IPS-15b (cell line): ENCODE results near the gene STX8.

Experiments
- H3K27me3 ChIP-seq: one replicate; pipeline ENCODE4 v1.6.1; 2013; ENCODE audit warnings: low read length; ENCODE audit not compliant: control insufficient read depth, insufficient read depth
- H3K36me3 ChIP-seq: one replicate; pipeline ENCODE4 v1.6.1; 2013; ENCODE audit warnings: low read length; ENCODE audit not compliant: control insufficient read depth, insufficient read depth
- H3K4me1 ChIP-seq: one replicate; pipeline ENCODE4 v1.6.1; 2013; ENCODE audit warnings: mild to moderate bottlenecking, low read length; ENCODE audit not compliant: control insufficient read depth, insufficient read depth
- H3K4me3 ChIP-seq: one replicate; pipeline ENCODE4 v1.5.1; 2013; ENCODE audit warnings: low read depth, low read length
- H3K9ac ChIP-seq: one replicate; pipeline ENCODE4 v1.6.1; 2013; ENCODE audit warnings: low read depth, mild to moderate bottlenecking, low read length
- H3K9me3 ChIP-seq: one replicate; pipeline ENCODE4 v1.6.1; 2013; ENCODE audit warnings: mild to moderate bottlenecking, low read length; ENCODE audit not compliant: control insufficient read depth, insufficient read depth

STX8 gene

GRCh38 chr17:9209347-9209746 is 366.3 kb downstream of the STX8 start:
- Histone ChIP-seq H3K4me3 (no peak overlapping the region), H3K9ac (no peak overlapping the region), H3K9me3 (no peaks in the 10 kb centered on the region), H3K27me3 (no peaks in the 10 kb centered on the region), H3K4me1 (no peaks in the 10 kb centered on the region), H3K36me3 (no peaks in the 10 kb centered on the region)

GRCh38 chr17:9208381-9209105 is 367.1 kb downstream of the STX8 start:
- H3K4me1 ChIP-seq, result no peaks in the 10 kb centered on the region
- H3K36me3 ChIP-seq, result no peaks in the 10 kb centered on the region
- no peaks in the 10 kb centered on the region for H3K9me3 ChIP-seq

GRCh38 chr17:9206741-9207332 is 368.8 kb downstream of the STX8 start:
- no peaks in the 10 kb centered on the region for H3K4me1 ChIP-seq
- H3K27me3 ChIP-seq, result no peaks in the 10 kb centered on the region
- no peak overlapping the region for H3K4me3 ChIP-seq
- no peak overlapping the region for H3K9ac ChIP-seq
- H3K36me3 ChIP-seq, result no peaks in the 10 kb centered on the region
- H3K9me3 ChIP-seq, result no peaks in the 10 kb centered on the region

More at GRCh38 chr17:9208381-9209105, 367.1 kb downstream of the STX8 start:
- no peak overlapping the region for H3K4me3 ChIP-seq
- no peaks in the 10 kb centered on the region for H3K27me3 ChIP-seq
- H3K9ac ChIP-seq, result no peak overlapping the region

DNA sequence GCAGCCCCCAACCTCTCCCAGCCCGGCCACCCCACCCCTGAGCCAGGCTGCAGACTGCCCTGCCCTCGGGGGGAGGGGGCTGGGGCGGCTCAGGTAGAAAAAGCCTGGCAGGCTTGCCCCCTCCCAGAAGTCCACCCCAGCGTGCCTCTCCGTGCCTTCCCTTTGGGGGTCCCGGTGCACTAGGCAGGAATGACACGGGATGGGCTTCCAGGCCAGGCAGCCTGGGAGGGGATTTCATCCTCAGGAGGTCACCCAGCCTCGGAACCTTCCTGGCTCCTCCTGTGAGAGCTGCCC is 369.3 kb downstream of the STX8 start:
- no peak overlapping the region for H3K4me3 ChIP-seq
- no peaks in the 10 kb centered on the region for H3K36me3 ChIP-seq
- no peak overlapping the region for H3K9ac ChIP-seq
- H3K9me3 ChIP-seq, result no peaks in the 10 kb centered on the region
- no peaks in the 10 kb centered on the region for H3K27me3 ChIP-seq
- H3K4me1 ChIP-seq, result no peaks in the 10 kb centered on the region

DNA sequence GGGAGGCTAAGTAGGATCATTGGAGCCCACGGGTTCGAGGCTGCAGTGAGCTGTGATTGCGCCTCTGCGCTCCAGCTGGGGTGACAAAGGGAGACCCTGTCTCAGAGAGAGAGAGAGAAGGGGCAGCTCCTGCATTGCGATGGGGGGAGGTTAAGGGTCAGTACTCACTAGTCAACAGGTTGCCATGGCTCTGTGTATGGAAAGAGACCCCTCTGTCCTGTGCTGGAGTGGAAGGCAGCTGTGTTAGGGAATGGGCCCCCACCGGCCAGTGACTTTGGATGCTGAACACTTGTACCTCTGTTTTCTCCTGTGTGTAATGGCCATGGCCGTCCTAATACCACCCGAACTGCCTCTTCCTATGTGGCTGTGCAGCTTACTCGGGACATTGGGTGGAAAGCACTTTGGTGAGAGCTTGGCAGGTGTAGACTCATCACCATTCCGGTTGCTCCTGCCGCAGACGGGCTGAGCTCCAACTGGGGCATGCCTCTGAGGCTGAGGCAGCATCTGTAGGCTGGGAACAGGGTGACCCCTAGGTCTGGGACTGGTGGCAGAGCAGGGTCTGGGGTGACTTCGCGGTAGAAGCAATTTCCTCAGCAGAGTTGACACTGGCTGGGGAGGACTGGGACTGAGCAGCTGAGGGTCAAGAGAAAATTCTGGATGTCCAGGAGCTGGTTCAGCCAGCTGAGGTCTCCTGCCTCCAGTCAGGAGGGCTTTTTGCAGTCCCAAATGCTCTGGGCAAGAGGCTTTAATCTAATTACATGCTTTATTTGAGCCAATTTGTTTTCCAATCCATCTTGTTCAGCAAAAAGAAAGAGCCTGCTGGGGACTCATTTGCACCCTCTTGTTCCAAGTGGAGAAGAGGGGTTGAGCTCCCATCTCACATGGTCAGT is 369.9 kb downstream of the STX8 start:
- Histone ChIP-seq H3K27me3 (no peaks in the 10 kb centered on the region), H3K36me3 (no peaks in the 10 kb centered on the region), H3K4me1 (no peaks in the 10 kb centered on the region), H3K4me3 (no peak overlapping the region), H3K9me3 (no peaks in the 10 kb centered on the region), H3K9ac (no peak overlapping the region)

GRCh38 chr17:9204637-9205329 is 370.8 kb downstream of the STX8 start:
- Histone ChIP-seq H3K27me3 (no peaks in the 10 kb centered on the region), H3K4me1 (no peaks in the 10 kb centered on the region), H3K4me3 (no peak overlapping the region), H3K9me3 (no peaks in the 10 kb centered on the region), H3K9ac (no peak overlapping the region), H3K36me3 (no peaks in the 10 kb centered on the region)

- H3K4me1 ChIP-seq, result no peaks in the 10 kb centered on the region
- no peak overlapping the region for H3K4me3 ChIP-seq
- H3K9ac ChIP-seq, result no peak overlapping the region
- no peaks in the 10 kb centered on the region for H3K27me3 ChIP-seq
- no peaks in the 10 kb centered on the region for H3K36me3 ChIP-seq
- H3K9me3 ChIP-seq, result no peaks in the 10 kb centered on the region
These were observed 371.7 kb downstream of the STX8 start for GRCh38 chr17:9203771-9204425.

DNA sequence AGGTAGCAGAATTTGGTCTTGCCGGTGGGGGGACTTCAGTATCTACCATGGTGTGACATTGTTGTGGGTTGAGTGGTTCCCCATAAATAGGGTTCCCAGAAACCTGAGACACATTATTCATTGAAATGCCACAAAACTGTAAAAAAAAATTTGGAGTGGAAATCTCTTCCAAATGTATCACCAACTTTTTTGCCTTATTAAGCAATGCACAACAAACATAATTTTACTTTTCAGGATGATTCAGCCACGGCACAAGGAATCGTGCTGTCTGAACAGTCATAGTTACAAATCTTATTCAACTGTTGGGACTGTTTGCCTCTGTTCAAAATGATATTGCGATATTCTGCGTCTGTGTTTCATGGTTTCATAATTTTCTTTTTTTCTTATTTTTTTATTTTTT is 373.1 kb downstream of the STX8 start:
- Histone ChIP-seq H3K4me3 (no peak overlapping the region), H3K4me1 (no peaks in the 10 kb centered on the region), H3K9ac (no peak overlapping the region), H3K36me3 (no peaks in the 10 kb centered on the region), H3K9me3 (no peaks in the 10 kb centered on the region), H3K27me3 (no peaks in the 10 kb centered on the region)

DNA sequence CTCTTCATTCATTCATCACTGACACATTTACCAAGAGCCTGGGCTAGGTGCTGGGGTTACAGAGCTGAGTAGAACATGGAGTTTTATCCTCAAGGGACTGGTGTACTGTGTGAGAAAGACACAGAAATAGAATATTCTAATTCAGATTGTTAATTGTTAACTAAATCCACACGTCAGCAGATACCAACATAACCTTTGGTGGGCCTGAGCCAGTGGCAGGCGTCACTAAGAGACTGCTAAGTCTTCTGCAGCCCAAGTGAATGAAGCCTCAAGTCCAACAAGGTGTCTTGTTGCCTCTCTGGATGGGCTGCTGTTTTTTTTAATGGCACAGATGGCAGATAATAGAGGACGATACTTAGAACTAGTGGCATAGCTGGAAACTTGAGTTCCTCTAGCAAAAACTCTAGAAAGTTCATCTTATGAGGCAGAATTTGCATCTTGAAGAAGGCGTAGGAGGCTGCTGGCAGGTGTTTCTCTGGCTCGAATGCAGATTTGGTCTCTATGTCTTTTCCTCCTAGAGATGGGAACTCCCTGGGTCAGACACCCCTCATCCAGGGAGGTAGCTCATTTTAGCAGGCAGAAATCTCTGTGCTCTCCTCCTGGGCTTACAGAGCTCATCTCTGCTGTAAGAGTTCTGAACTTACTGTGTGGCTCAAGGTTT is 374.8 kb downstream of the STX8 start:
- Histone ChIP-seq H3K36me3 (no peaks in the 10 kb centered on the region), H3K4me3 (no peak overlapping the region), H3K9ac (no peak overlapping the region), H3K27me3 (no peaks in the 10 kb centered on the region), H3K4me1 (peaks cover 6% of the 10 kb centered on the region), H3K9me3 (no peaks in the 10 kb centered on the region)
